Fibroblast of mammary gland (primary cell): ENCODE data around the gene SLC22A23.

Source experiments
- DNase-seq: peaks from one replicate; pipeline ENCODE4 v3.0.0-alpha.2; 2010; ENCODE audit warnings: low read depth
- H3K4me3 ChIP-seq: 2 replicates; pipeline ENCODE4 v1.5.1; 2011; ENCODE audit warnings: low read depth, mild to moderate bottlenecking, low read length, moderate library complexity; ENCODE audit not compliant: control insufficient read depth
- TF ChIP-seq, protein P1 (sequence below): conservative IDR thresholded peaks from 2 replicates; pipeline ENCODE4 v1.5.1; 2011; ENCODE audit warnings: low read depth, low read length, inconsistent platforms; ENCODE audit not compliant: control insufficient read depth, insufficient read depth

SLC22A23 gene

GRCh38 chr6:3292431-3293197 is 164.2 kb downstream of the SLC22A23 start:
- no peak for DNase-seq
- no peak overlapping the region for H3K4me3 ChIP-seq
- TF ChIP-seq, protein P1, sequence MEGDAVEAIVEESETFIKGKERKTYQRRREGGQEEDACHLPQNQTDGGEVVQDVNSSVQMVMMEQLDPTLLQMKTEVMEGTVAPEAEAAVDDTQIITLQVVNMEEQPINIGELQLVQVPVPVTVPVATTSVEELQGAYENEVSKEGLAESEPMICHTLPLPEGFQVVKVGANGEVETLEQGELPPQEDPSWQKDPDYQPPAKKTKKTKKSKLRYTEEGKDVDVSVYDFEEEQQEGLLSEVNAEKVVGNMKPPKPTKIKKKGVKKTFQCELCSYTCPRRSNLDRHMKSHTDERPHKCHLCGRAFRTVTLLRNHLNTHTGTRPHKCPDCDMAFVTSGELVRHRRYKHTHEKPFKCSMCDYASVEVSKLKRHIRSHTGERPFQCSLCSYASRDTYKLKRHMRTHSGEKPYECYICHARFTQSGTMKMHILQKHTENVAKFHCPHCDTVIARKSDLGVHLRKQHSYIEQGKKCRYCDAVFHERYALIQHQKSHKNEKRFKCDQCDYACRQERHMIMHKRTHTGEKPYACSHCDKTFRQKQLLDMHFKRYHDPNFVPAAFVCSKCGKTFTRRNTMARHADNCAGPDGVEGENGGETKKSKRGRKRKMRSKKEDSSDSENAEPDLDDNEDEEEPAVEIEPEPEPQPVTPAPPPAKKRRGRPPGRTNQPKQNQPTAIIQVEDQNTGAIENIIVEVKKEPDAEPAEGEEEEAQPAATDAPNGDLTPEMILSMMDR, result no peak

- DNase-seq, result no peak
- no peak overlapping the region for H3K4me3 ChIP-seq
- TF ChIP-seq, protein P1, result no peak
These were observed 164.9 kb downstream of the SLC22A23 start for GRCh38 chr6:3291987-3292386.

GRCh38 chr6:3291346-3291745 is 165.5 kb downstream of the SLC22A23 start:
- no peak for DNase-seq
- TF ChIP-seq, protein P1, result no peak

DNA sequence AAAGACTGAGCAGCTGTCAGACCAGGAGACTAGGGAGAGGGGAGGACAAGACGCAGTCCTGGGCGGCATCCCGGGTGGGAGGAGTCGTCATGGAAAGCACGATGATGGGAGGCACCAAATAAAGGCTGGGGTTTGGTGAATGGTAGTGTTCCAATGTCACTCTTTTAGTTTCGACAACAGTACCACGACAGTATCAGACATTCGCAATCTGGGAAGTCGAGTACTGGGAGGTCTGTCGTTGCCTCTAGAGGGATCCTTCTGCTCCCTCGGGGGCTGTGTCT is 166.0 kb downstream of the SLC22A23 start:
- no peak for DNase-seq
- TF ChIP-seq, protein P1, result no peak
- H3K4me3 ChIP-seq, result no peak overlapping the region

More at GRCh38 chr6:3291346-3291745, 165.5 kb downstream of the SLC22A23 start:
- H3K4me3 ChIP-seq, result no peak overlapping the region

DNA sequence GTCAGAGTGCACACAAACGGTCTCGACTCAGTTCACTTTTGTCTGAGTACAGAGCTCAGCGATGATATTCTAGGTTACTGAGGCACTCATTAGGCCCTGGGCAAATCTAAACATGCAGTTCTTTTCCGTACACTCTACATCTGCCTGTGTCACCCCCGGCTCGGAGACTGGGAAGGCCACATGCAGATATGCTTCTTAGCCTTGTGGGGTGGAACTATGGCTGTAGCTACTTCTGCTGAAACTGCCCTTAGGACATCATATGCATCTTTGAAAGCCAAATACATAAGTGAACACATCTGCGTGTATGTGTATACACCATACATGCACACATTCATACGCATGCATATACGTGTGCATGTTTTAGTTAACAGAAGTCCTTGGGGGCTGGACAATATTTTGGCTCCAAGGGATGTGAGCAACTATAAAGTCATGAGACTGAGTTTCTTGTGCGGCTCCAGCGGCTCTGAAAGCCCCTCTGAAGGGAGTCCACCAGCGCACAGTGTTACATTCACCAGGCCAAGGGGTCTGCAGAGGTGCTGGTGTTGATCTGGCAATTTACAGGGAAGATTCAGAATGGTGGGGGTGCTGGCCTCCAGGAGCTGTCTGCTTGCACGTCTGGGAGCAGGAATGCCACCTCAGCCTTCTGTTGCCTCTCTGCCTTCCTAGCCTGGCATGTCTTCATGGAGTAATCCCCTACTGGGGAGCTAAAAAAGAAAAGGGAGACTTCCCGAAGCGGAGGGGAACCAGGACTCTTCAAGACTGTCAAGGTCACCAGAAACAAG is 166.5 kb downstream of the SLC22A23 start:
- TF ChIP-seq, protein P1, result no peak
- no peak overlapping the region for H3K4me3 ChIP-seq
- no peak for DNase-seq

- TF ChIP-seq, protein P1, result no peak
- H3K4me3 ChIP-seq, result no peak overlapping the region
- DNase-seq, result no peak
These were observed 167.2 kb downstream of the SLC22A23 start for GRCh38 chr6:3289664-3290055.
